PC-9 (cell line): ENCODE data around the gene CWC15. TPM values are rescaled to one million over a fixed set of nuclear protein-coding genes. Genes with fewer than 3 reads are reported as not detected.

Experiments
- BruUV-seq: library from RNA; stranded (reverse); fragments of 400-500 nt; replicated peaks from 2 replicates; lab custom pipeline; 2021; lab: Mats Ljungman, UMichigan
- CTCF ChIA-PET: fragments of 300-600 bp; sonication (Branson Sonifier 250); formaldehyde crosslinking; loops from one replicate; lab custom pipeline; 2022; ENCODE audit warnings: antibody characterized with exemption; lab: Charles Lee
- POLR2A ChIA-PET: fragments of 300-600 bp; sonication (Branson Sonifier 250); formaldehyde crosslinking; loops from one replicate; lab custom pipeline; 2022; ENCODE audit warnings: antibody characterized with exemption; ENCODE audit not compliant: unreplicated experiment; lab: Charles Lee
- DNase-seq, 2 experiments: peaks; one replicate each; pipeline versions ENCODE4 v3.0.0 to v3.0.0-alpha.2; 2015 to 2022; ENCODE audit warnings: mixed read lengths in 1 of 2
- H2AFZ ChIP-seq: fragments of 200-600 bp; sonication (generic); 2 replicates; pipeline ENCODE4 v1.8.1; 2017; ENCODE audit warnings: antibody characterized with exemption
- H3F3A ChIP-seq: fragments of 200-600 bp; sonication (generic); 2 replicates; pipeline ENCODE4 v1.8.1; 2017; ENCODE audit warnings: antibody characterized with exemption, mild to moderate bottlenecking, low read depth; ENCODE audit not compliant: insufficient read depth
- H3K27ac ChIP-seq: fragments of 200-600 bp; sonication (generic); 2 replicates; pipeline ENCODE4 v1.6.1; 2016; ENCODE audit warnings: mixed run types
- H3K27me3 ChIP-seq: fragments of 200-600 bp; sonication (generic); 2 replicates; pipeline ENCODE4 v1.6.1; 2016; ENCODE audit warnings: low read depth, mixed run types; ENCODE audit not compliant: insufficient read depth
- H3K36me3 ChIP-seq: fragments of 200-600 bp; sonication (generic); 2 replicates; pipeline ENCODE4 v1.6.1; 2016; ENCODE audit warnings: low read depth, mixed run types
- H3K4me1 ChIP-seq: fragments of 200-600 bp; sonication (generic); replicated peaks from 2 replicates; pipeline ENCODE4 v1.6.1; 2016; ENCODE audit warnings: mixed run types; ENCODE audit not compliant: insufficient read depth
- H3K4me2 ChIP-seq: fragments of 200-600 bp; sonication (generic); 2 replicates; pipeline ENCODE4 v1.6.1; 2017; ENCODE audit warnings: mixed run types
- H3K4me3 ChIP-seq: fragments of 200-600 bp; sonication (generic); 2 replicates; pipeline ENCODE4 v1.6.1; 2016; ENCODE audit warnings: mixed run types
- H3K79me2 ChIP-seq: fragments of 200-600 bp; sonication (generic); 2 replicates; pipeline ENCODE4 v1.6.1; 2017; ENCODE audit warnings: low read depth, mixed run types
- H3K9me2 ChIP-seq: fragments of 200-600 bp; sonication (generic); 2 replicates; pipeline ENCODE4 v1.8.1; 2017; ENCODE audit warnings: mild to moderate bottlenecking; ENCODE audit not compliant: insufficient read depth
- H3K9me3 ChIP-seq: fragments of 200-600 bp; sonication (generic); 2 replicates; pipeline ENCODE4 v1.8.1; 2016; ENCODE audit warnings: low read depth; ENCODE audit not compliant: insufficient read depth
- H4K20me1 ChIP-seq: fragments of 200-600 bp; sonication (generic); 2 replicates; pipeline ENCODE4 v1.8.1; 2017; ENCODE audit not compliant: insufficient read depth
- CTCF ChIP-seq: fragments of 200-600 bp; sonication (generic); conservative IDR thresholded peaks from 2 replicates; pipeline ENCODE4 v1.6.1; 2017; ENCODE audit warnings: mixed run types, antibody characterized with exemption, mild to moderate bottlenecking, moderate library complexity
- EZH2 ChIP-seq: fragments of 200-600 bp; sonication (generic); IDR thresholded peaks from 2 replicates; pipeline ENCODE4 v1.8.0; 2017; ENCODE audit warnings: antibody characterized with exemption, low read depth
- intact Hi-C: fragments of 100-400 bp; cut with micrococcal nuclease; formaldehyde crosslinking; loops from one replicate; pipeline ENCODE4 v1.10.0; 2022; ENCODE audit not compliant: unreplicated experiment
- total RNA-seq: library from RNA; stranded (reverse); gene quantifications from 2 replicates; pipeline ENCODE4 v1.2.3, GENCODE V29; 2021

Gene CWC15
- total RNA-seq, 1 experiment from 2014 or later: 50.9 TPM

- no peak for DNase-seq
- Histone ChIP-seq H4K20me1 (no peaks in the 10 kb centered on the region), H3K27ac (no peak overlapping the region), H3K4me1 (no peaks in the 10 kb centered on the region), H3K4me2 (no peak overlapping the region), H3K9me3 (no peaks in the 10 kb centered on the region), H3K79me2 (no peaks in the 10 kb centered on the region), H2AFZ (no peak overlapping the region), H3K9me2 (no peaks in the 10 kb centered on the region), H3K27me3 (no peaks in the 10 kb centered on the region), H3K36me3 (no peaks in the 10 kb centered on the region), H3K4me3 (no peak overlapping the region), H3F3A (no peaks in the 10 kb centered on the region)
- CTCF ChIA-PET: no interaction called here
- POLR2A ChIA-PET: no interaction called here
- TF ChIP-seq CTCF (no peak), EZH2 (no peak)
- BruUV-seq: no TSS peak
- intact Hi-C loops: no loop called here
Measured at GRCh38 chr11:94946812-94947211, 26.5 kb downstream of the CWC15 start.

- no peaks in the 10 kb centered on the region for H3K9me2 ChIP-seq
- H3K27me3 ChIP-seq: no peaks in the 10 kb centered on the region
- no peak overlapping the region for H3K4me3 ChIP-seq
- DNase-seq: no peak
- no peak overlapping the region for H3K4me2 ChIP-seq
- TF ChIP-seq CTCF (no peak), EZH2 (no peak)
- no peak overlapping the region for H3K27ac ChIP-seq
- BruUV-seq: no TSS peak
- CTCF ChIA-PET: no interaction called here
- H3F3A ChIP-seq: no peaks in the 10 kb centered on the region
- H4K20me1 ChIP-seq: no peaks in the 10 kb centered on the region
- H3K79me2 ChIP-seq: no peaks in the 10 kb centered on the region
- H2AFZ ChIP-seq: no peak overlapping the region
- intact Hi-C loops: no loop called here
- H3K36me3 ChIP-seq: no peaks in the 10 kb centered on the region
- H3K9me3 ChIP-seq: no peaks in the 10 kb centered on the region
- POLR2A ChIA-PET: no interaction called here
- H3K4me1 ChIP-seq: no peaks in the 10 kb centered on the region
Measured at GRCh38 chr11:94941131-94941530, 32.2 kb downstream of the CWC15 start.

- Histone ChIP-seq H3K36me3 (no peaks in the 10 kb centered on the region), H3K79me2 (no peaks in the 10 kb centered on the region), H3K27ac (no peak overlapping the region), H3K4me2 (no peak overlapping the region), H3K27me3 (no peaks in the 10 kb centered on the region), H2AFZ (no peak overlapping the region), H3K4me1 (no peaks in the 10 kb centered on the region), H4K20me1 (no peaks in the 10 kb centered on the region), H3K9me3 (no peaks in the 10 kb centered on the region), H3K4me3 (no peak overlapping the region), H3K9me2 (no peaks in the 10 kb centered on the region), H3F3A (no peaks in the 10 kb centered on the region; the same call in 1 of the 2 replicates)
- TF ChIP-seq CTCF (no peak), EZH2 (no peak)
- ChIA-PET CTCF (no interaction called here), POLR2A (no interaction called here)
- intact Hi-C loops: no loop called here
- BruUV-seq: no TSS peak
- no peak for DNase-seq
Measured at GRCh38 chr11:94939346-94939745, 34.0 kb downstream of the CWC15 start.
